ENCODE data around the gene GIT2.
A peak's percentile ranks its signal among the peaks of the same experiment; 100 is the strongest.

Gene GIT2

GRCh38 chr12:109995686-109996482 is at the start of gene GIT2:
Gene GIT2 (minus strand): TSS chr12:109996368. CDS start chr12:109996224, 144 bp downstream.
- Histone ChIP-seq H3K27ac (ENCODE audit: low read length) (peak within 1 kb of the TSS; percentile 79; the same call in 1 of the 2 replicates), H3K79me2 (ENCODE audit: low read length) (peaks cover 59% of the 10 kb centered on the region), H2AFZ (ENCODE audit: low read length) (peak within 1 kb of the TSS; percentile 84), H3K4me3 (ENCODE audit: low read length) (peak within 1 kb of the TSS; percentile 83), H3K4me2 (ENCODE audit: low read depth, low read length) (peak within 1 kb of the TSS; percentile 60), H3K9me3 (replicated peaks; ENCODE audit: insufficient read depth, low read length) (no peaks in the 10 kb centered on the region), H3K36me3 (replicated peaks; ENCODE audit: insufficient read depth, low read length) (no peaks in the 10 kb centered on the region), H4K20me1 (ENCODE audit: insufficient read depth, low read length) (no peaks in the 10 kb centered on the region), H3K9ac (ENCODE audit: low read length) (peak within 1 kb of the TSS; percentile 78), H3K27me3 (replicated peaks; ENCODE audit: insufficient read depth, low read length) (no peaks in the 10 kb centered on the region), H3F3A (ENCODE audit: insufficient read depth, low read length) (peaks cover 16% of the 10 kb centered on the region; the same call in 1 of the 2 replicates), H3K4me1 (ENCODE audit: low read length) (0 out of 2 replicates have a peak, but pooled peaks cover 8% of the 10 kb centered on the region), H3K9me2 (replicated peaks; ENCODE audit: insufficient read depth, low read length) (no peaks in the 10 kb centered on the region)
- TF ChIP-seq EZH2phosphoT487 (IDR thresholded peaks at IDR 0.05; ENCODE audit: low read length) (no peak), EZH2 (optimal IDR thresholded peaks at IDR 0.05; ENCODE audit: low read depth, low read length) (no peak), CTCF (IDR thresholded peaks at IDR 0.05; ENCODE audit: low read length) (no peak)
- DNase-seq, result peak; percentile 93

- Histone ChIP-seq H2AFZ (ENCODE audit: low read length) (no peak overlapping the region), H3K9ac (ENCODE audit: low read length) (no peak overlapping the region), H3K4me1 (ENCODE audit: low read length) (no peaks in the 10 kb centered on the region), H3F3A (ENCODE audit: insufficient read depth, low read length) (no peaks in the 10 kb centered on the region), H3K27ac (ENCODE audit: low read length) (no peak overlapping the region), H4K20me1 (ENCODE audit: insufficient read depth, low read length) (no peaks in the 10 kb centered on the region), H3K36me3 (replicated peaks; ENCODE audit: insufficient read depth, low read length) (no peaks in the 10 kb centered on the region), H3K9me3 (replicated peaks; ENCODE audit: insufficient read depth, low read length) (no peaks in the 10 kb centered on the region), H3K9me2 (replicated peaks; ENCODE audit: insufficient read depth, low read length) (no peaks in the 10 kb centered on the region), H3K4me3 (ENCODE audit: low read length) (no peak overlapping the region), H3K79me2 (ENCODE audit: low read length) (peaks cover 10% of the 10 kb centered on the region), H3K4me2 (ENCODE audit: low read depth, low read length) (no peak overlapping the region), H3K27me3 (replicated peaks; ENCODE audit: insufficient read depth, low read length) (no peaks in the 10 kb centered on the region)
- no peak for DNase-seq
- TF ChIP-seq CTCF (IDR thresholded peaks at IDR 0.05; ENCODE audit: low read length) (no peak), EZH2phosphoT487 (IDR thresholded peaks at IDR 0.05; ENCODE audit: low read length) (no peak), EZH2 (optimal IDR thresholded peaks at IDR 0.05; ENCODE audit: low read depth, low read length) (no peak)
These were observed 46.1 kb upstream of the GIT2 start for GRCh38 chr12:110042264-110042663.

- H3K27me3 ChIP-seq (replicated peaks; ENCODE audit: insufficient read depth, low read length), result no peaks in the 10 kb centered on the region
- no peaks in the 10 kb centered on the region for H4K20me1 ChIP-seq (ENCODE audit: insufficient read depth, low read length)
- no peak overlapping the region for H3K27ac ChIP-seq (ENCODE audit: low read length)
- no peaks in the 10 kb centered on the region for H3K4me1 ChIP-seq (ENCODE audit: low read length)
- no peaks in the 10 kb centered on the region for H3F3A ChIP-seq (ENCODE audit: insufficient read depth, low read length)
- no peak overlapping the region for H2AFZ ChIP-seq (ENCODE audit: low read length)
- no peak overlapping the region for H3K4me2 ChIP-seq (ENCODE audit: low read depth, low read length)
- H3K4me3 ChIP-seq (ENCODE audit: low read length), result no peak overlapping the region
- no peaks in the 10 kb centered on the region for H3K9me2 ChIP-seq (replicated peaks; ENCODE audit: insufficient read depth, low read length)
- TF ChIP-seq EZH2 (optimal IDR thresholded peaks at IDR 0.05; ENCODE audit: low read depth, low read length) (no peak), CTCF (IDR thresholded peaks at IDR 0.05; ENCODE audit: low read length) (no peak), EZH2phosphoT487 (IDR thresholded peaks at IDR 0.05; ENCODE audit: low read length) (no peak)
- DNase-seq, result no peak
- no peaks in the 10 kb centered on the region for H3K36me3 ChIP-seq (replicated peaks; ENCODE audit: insufficient read depth, low read length)
- H3K9me3 ChIP-seq (replicated peaks; ENCODE audit: insufficient read depth, low read length), result no peaks in the 10 kb centered on the region
- no peaks in the 10 kb centered on the region for H3K79me2 ChIP-seq (ENCODE audit: low read length)
- H3K9ac ChIP-seq (ENCODE audit: low read length), result no peak overlapping the region
These were observed 43.1 kb upstream of the GIT2 start for GRCh38 chr12:110039085-110039807.

Measured in MM.1S (cell line).